H9 (cell line): ENCODE results near the gene AACS. TPM values are rescaled to one million over a fixed set of nuclear protein-coding genes. Genes with fewer than 3 reads are reported as not detected.

Experiments
- DNase-seq: peaks from one replicate; pipeline ENCODE4 v3.0.0-alpha.2; 2017
- H2AFZ ChIP-seq: one replicate; pipeline ENCODE4 v1.6.1; 2013; ENCODE audit warnings: mild to moderate bottlenecking, low read length, control low read depth, moderate library complexity
- H2AK5ac ChIP-seq: 2 replicates; pipeline ENCODE4 v1.6.1; 2013; ENCODE audit warnings: low read length, control low read depth, mixed read lengths; ENCODE audit not compliant: insufficient read length
- H2BK120ac ChIP-seq: one replicate; pipeline ENCODE4 v1.6.1; 2013; ENCODE audit warnings: low read depth, mild to moderate bottlenecking, low read length, control low read depth, inconsistent platforms; ENCODE audit not compliant: poor library complexity, severe bottlenecking
- H2BK12ac ChIP-seq: 2 replicates; pipeline ENCODE4 v1.6.1; 2013; ENCODE audit warnings: low read length, control low read depth, mixed read lengths, low read depth; ENCODE audit not compliant: insufficient read length
- H2BK15ac ChIP-seq: 2 replicates; pipeline ENCODE4 v1.6.1; 2013; ENCODE audit warnings: low read depth, low read length, control low read depth
- H2BK20ac ChIP-seq: one replicate; pipeline ENCODE4 v1.6.1; 2013; ENCODE audit warnings: low read depth, mild to moderate bottlenecking, low read length, control low read depth, inconsistent platforms; ENCODE audit not compliant: poor library complexity, severe bottlenecking
- H2BK5ac ChIP-seq: 2 replicates; pipeline ENCODE4 v1.6.1; 2013; ENCODE audit warnings: low read length, control low read depth, mixed read lengths; ENCODE audit not compliant: insufficient read length
- H3K14ac ChIP-seq: 2 replicates; pipeline ENCODE4 v1.6.1; 2013; ENCODE audit warnings: low read length, control low read depth; ENCODE audit not compliant: insufficient read depth
- H3K18ac ChIP-seq: 2 replicates; pipeline ENCODE4 v1.6.1; 2013; ENCODE audit warnings: low read depth, mild to moderate bottlenecking, mixed read lengths, low read length, control low read depth; ENCODE audit not compliant: insufficient read length
- H3K23ac ChIP-seq: 2 replicates; pipeline ENCODE4 v1.6.1; 2013; ENCODE audit warnings: low read length, control low read depth, mixed read lengths, low read depth; ENCODE audit not compliant: insufficient read length
- H3K23me2 ChIP-seq: 2 replicates; pipeline ENCODE4 v1.6.1; 2013; ENCODE audit warnings: low read depth, mild to moderate bottlenecking, mixed read lengths, low read length, control low read depth; ENCODE audit not compliant: insufficient read length, poor library complexity, severe bottlenecking
- H3K27ac ChIP-seq: 2 replicates; pipeline ENCODE4 v1.5.1; 2013; ENCODE audit warnings: low read length, control low read depth, mixed read lengths, low read depth; ENCODE audit not compliant: insufficient read length
- H3K27me3 ChIP-seq: 2 replicates; pipeline ENCODE4 v1.6.1; 2013; ENCODE audit warnings: low read length, control low read depth, inconsistent platforms; ENCODE audit not compliant: insufficient read depth
- H3K4ac ChIP-seq: 2 replicates; pipeline ENCODE4 v1.6.1; 2013; ENCODE audit warnings: low read depth, mild to moderate bottlenecking, control low read depth, inconsistent platforms, low read length, moderate library complexity
- H3K4me1 ChIP-seq: 2 replicates; pipeline ENCODE4 v1.6.1; 2013; ENCODE audit warnings: low read length, control low read depth, inconsistent platforms; ENCODE audit not compliant: insufficient read depth
- H3K4me2 ChIP-seq: 2 replicates; pipeline ENCODE4 v1.6.1; 2013; ENCODE audit warnings: low read length, control low read depth, mixed read lengths; ENCODE audit not compliant: insufficient read length, insufficient read depth
- H3K56ac ChIP-seq: 2 replicates; pipeline ENCODE4 v1.6.1; 2013; ENCODE audit warnings: low read depth, mild to moderate bottlenecking, mixed read lengths, low read length, control low read depth; ENCODE audit not compliant: insufficient read length
- H3K79me1 ChIP-seq: 2 replicates; pipeline ENCODE4 v1.6.1; 2013; ENCODE audit warnings: low read depth, mild to moderate bottlenecking, moderate library complexity, low read length, control low read depth, inconsistent platforms; ENCODE audit not compliant: insufficient read depth, poor library complexity, severe bottlenecking
- H3K79me2 ChIP-seq: 2 replicates; pipeline ENCODE4 v1.6.1; 2013; ENCODE audit warnings: low read length, control low read depth, inconsistent platforms; ENCODE audit not compliant: insufficient read depth
- H3K9ac ChIP-seq: 2 replicates; pipeline ENCODE4 v1.6.1; 2013; ENCODE audit warnings: low read length, control low read depth, mixed read lengths; ENCODE audit not compliant: insufficient read length; ENCODE audit errors: extremely low read depth
- H3K9me3 ChIP-seq: one replicate; pipeline ENCODE4 v1.6.1; 2013; ENCODE audit warnings: low read depth, low read length, inconsistent platforms; ENCODE audit not compliant: control insufficient read depth
- H3T11ph ChIP-seq: one replicate; pipeline ENCODE4 v1.6.1; 2013; ENCODE audit warnings: mild to moderate bottlenecking, low read length, control low read depth, inconsistent platforms
- H4K20me1 ChIP-seq: one replicate; pipeline ENCODE4 v1.6.1; 2013; ENCODE audit not compliant: control insufficient read depth, insufficient read length, insufficient read depth
- H4K5ac ChIP-seq: 2 replicates; pipeline ENCODE4 v1.6.1; 2013; ENCODE audit warnings: low read depth, mild to moderate bottlenecking, mixed read lengths, low read length, control low read depth; ENCODE audit not compliant: insufficient read length
- H4K8ac ChIP-seq: replicated peaks from 2 replicates; pipeline ENCODE4 v1.6.1; 2013; ENCODE audit warnings: low read length, control low read depth, mixed read lengths, low read depth; ENCODE audit not compliant: insufficient read length
- H4K91ac ChIP-seq: 2 replicates; pipeline ENCODE4 v1.6.1; 2013; ENCODE audit warnings: low read depth, mild to moderate bottlenecking, moderate library complexity, mixed read lengths, low read length, control low read depth; ENCODE audit not compliant: insufficient read length
- H3K27ac Mint-ChIP-seq, 3 experiments: 2 replicates in 2 of 3; 3 replicates in 1 of 3; pipeline ENCODE4 v1.8.0; 2020 to 2021; ENCODE audit warnings: mixed read lengths in 3 of 3, mild to moderate bottlenecking in 1 of 3, moderate library complexity in 1 of 3
- H3K27me3 Mint-ChIP-seq: 2 replicates; pipeline ENCODE4 v1.8.0; 2021; ENCODE audit warnings: low read depth, mild to moderate bottlenecking, moderate library complexity, mixed read lengths
- H3K36me3 Mint-ChIP-seq, 3 experiments: 2 replicates in 2 of 3; 3 replicates in 1 of 3; pipeline ENCODE4 v1.8.0; 2020 to 2021; ENCODE audit warnings: low read depth in 3 of 3, mixed read lengths in 3 of 3; ENCODE audit not compliant: insufficient read depth in 1 of 3
- H3K4me1 Mint-ChIP-seq, 2 experiments: 2 replicates each; pipeline ENCODE4 v1.8.0; 2020; ENCODE audit warnings: mixed read lengths in 2 of 2
- H3K4me3 Mint-ChIP-seq, 2 experiments: 2 replicates in 1 of 2; 3 replicates in 1 of 2; pipeline ENCODE4 v1.8.0; 2020 to 2021; ENCODE audit warnings: mild to moderate bottlenecking in 2 of 2, mixed read lengths in 2 of 2, moderate library complexity in 1 of 2
- H3K9me3 Mint-ChIP-seq, 2 experiments: 2 replicates in 1 of 2; 3 replicates in 1 of 2; pipeline ENCODE4 v1.8.0; 2020; ENCODE audit warnings: mild to moderate bottlenecking in 2 of 2, mixed read lengths in 2 of 2, moderate library complexity in 1 of 2
- WGBS: extraction: QIAGEN DNeasy Blood & Tissue Kit; methylation state at CpG from one replicate; pipeline ENCODE4 v1.1.7; 2013; ENCODE audit warnings: missing lambda C conversion rate, low lambda C conversion rate, mixed read lengths; ENCODE audit not compliant: insufficient read length; ENCODE audit errors: extremely low coverage; 5-methylcytosine and 5-hydroxymethylcytosine counted together
- total RNA-seq: library from RNA; stranded (reverse); gene quantifications from 2 replicates; pipeline ENCODE4 v1.2.1, GENCODE V29; 2021
- TF ChIP-seq, protein P1 (sequence below): fragments of 200-600 bp; sonication (generic); conservative IDR thresholded peaks from 3 replicates; pipeline ENCODE4 v1.8.0; 2021; ENCODE audit warnings: antibody characterized with exemption, mild to moderate bottlenecking

AACS gene
- total RNA-seq, 1 experiment from 2014 or later, result 35.0 TPM

GRCh38 chr12:125180144-125180543 is 114.9 kb downstream of the AACS start:
- Mint-ChIP-seq H3K4me1 (peaks cover 22 to 27% of the 10 kb centered on the region in 2 experiments), H3K27ac (no peak overlapping the region), H3K36me3 (peaks cover 0 to 6% (median 0%) of the 10 kb centered on the region in 3 experiments; a peak in 2 of 7 replicates), H3K9me3 (peaks cover 3 to 9% of the 10 kb centered on the region in 2 experiments), H3K27me3 (peaks cover 67% of the 10 kb centered on the region), H3K4me3 (no peak overlapping the region)
- peaks cover 3% of the 10 kb centered on the region for H3K23me2 ChIP-seq
- H2AFZ ChIP-seq, result no peak overlapping the region
- H2BK15ac ChIP-seq, result no peak overlapping the region
- no peak overlapping the region for H3K9ac ChIP-seq
- peaks cover 13% of the 10 kb centered on the region; the same call in 1 of the 2 replicates for H3K4me1 ChIP-seq
- no peak overlapping the region for H3T11ph ChIP-seq
- no peak overlapping the region for H2BK20ac ChIP-seq
- no peak overlapping the region for H2AK5ac ChIP-seq
- no peak overlapping the region for H3K27ac ChIP-seq
- H3K79me2 ChIP-seq, result no peaks in the 10 kb centered on the region
- H3K27me3 ChIP-seq, result no peaks in the 10 kb centered on the region; the same call in 1 of the 2 replicates
- no peak overlapping the region for H2BK120ac ChIP-seq
- H4K8ac ChIP-seq, result no peak overlapping the region
- no peak for DNase-seq
- no peak overlapping the region for H4K5ac ChIP-seq
- no peaks in the 10 kb centered on the region for H3K9me3 ChIP-seq
- no peak overlapping the region for H3K4me2 ChIP-seq
- no peaks in the 10 kb centered on the region for H3K79me1 ChIP-seq
- H4K91ac ChIP-seq, result no peak overlapping the region
- H3K4ac ChIP-seq, result no peak overlapping the region
- no CpG with 5 or more reads among the region's 3 CpGs for WGBS
- TF ChIP-seq, protein P1, sequence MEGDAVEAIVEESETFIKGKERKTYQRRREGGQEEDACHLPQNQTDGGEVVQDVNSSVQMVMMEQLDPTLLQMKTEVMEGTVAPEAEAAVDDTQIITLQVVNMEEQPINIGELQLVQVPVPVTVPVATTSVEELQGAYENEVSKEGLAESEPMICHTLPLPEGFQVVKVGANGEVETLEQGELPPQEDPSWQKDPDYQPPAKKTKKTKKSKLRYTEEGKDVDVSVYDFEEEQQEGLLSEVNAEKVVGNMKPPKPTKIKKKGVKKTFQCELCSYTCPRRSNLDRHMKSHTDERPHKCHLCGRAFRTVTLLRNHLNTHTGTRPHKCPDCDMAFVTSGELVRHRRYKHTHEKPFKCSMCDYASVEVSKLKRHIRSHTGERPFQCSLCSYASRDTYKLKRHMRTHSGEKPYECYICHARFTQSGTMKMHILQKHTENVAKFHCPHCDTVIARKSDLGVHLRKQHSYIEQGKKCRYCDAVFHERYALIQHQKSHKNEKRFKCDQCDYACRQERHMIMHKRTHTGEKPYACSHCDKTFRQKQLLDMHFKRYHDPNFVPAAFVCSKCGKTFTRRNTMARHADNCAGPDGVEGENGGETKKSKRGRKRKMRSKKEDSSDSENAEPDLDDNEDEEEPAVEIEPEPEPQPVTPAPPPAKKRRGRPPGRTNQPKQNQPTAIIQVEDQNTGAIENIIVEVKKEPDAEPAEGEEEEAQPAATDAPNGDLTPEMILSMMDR, result no peak
- no peak overlapping the region for H3K56ac ChIP-seq
- no peaks in the 10 kb centered on the region for H4K20me1 ChIP-seq
- H2BK12ac ChIP-seq, result no peak overlapping the region
- no peak overlapping the region for H3K18ac ChIP-seq
- no peak overlapping the region for H3K14ac ChIP-seq
- no peak overlapping the region for H2BK5ac ChIP-seq
- H3K23ac ChIP-seq, result no peak overlapping the region
